CD14-positive monocyte (primary cell): ENCODE data around the gene ZXDC. TPM values are rescaled to one million over a fixed set of nuclear protein-coding genes. Genes with fewer than 3 reads are reported as not detected.

ENCODE experiments used
- DNase-seq, 3 donors: peaks; one replicate each; pipeline ENCODE4 v3.0.0-alpha.2; 2011 to 2022
- H2AFZ ChIP-seq: 2 replicates; pipeline ENCODE4 v1.6.0; 2012; ENCODE audit warnings: mild to moderate bottlenecking, low read depth, low read length, inconsistent platforms; ENCODE audit not compliant: insufficient read depth, poor library complexity, severe bottlenecking
- H3K27ac ChIP-seq, 2 donors: 1 replicate in 1 of 2; 2 replicates in 1 of 2; pipeline ENCODE4 v1.5.1; 2012 to 2013; ENCODE audit warnings: low read length in 2 of 2, control low read depth in 1 of 2, inconsistent platforms in 1 of 2, low read depth in 1 of 2, mild to moderate bottlenecking in 1 of 2
- H3K27me3 ChIP-seq, 2 donors: one replicate each; pipeline versions ENCODE4 v1.6.0 to v1.6.1; 2011 to 2013; ENCODE audit warnings: low read length in 2 of 2; ENCODE audit not compliant: control insufficient read depth in 2 of 2, insufficient read depth in 2 of 2
- H3K36me3 ChIP-seq, 2 donors: replicated peaks in 1 of 2; 1 replicate in 1 of 2; 2 replicates in 1 of 2; pipeline versions ENCODE4 v1.5.1 to v1.6.1; 2012 to 2013; ENCODE audit warnings: low read length in 2 of 2, control low read depth in 1 of 2, inconsistent platforms in 1 of 2, mild to moderate bottlenecking in 1 of 2; ENCODE audit not compliant: insufficient read depth in 2 of 2, control insufficient read depth in 1 of 2
- H3K4me1 ChIP-seq, 2 donors: 1 replicate in 1 of 2; 2 replicates in 1 of 2; pipeline versions ENCODE4 v1.5.1 to v1.6.1; 2012 to 2013; ENCODE audit warnings: low read length in 2 of 2, control low read depth in 1 of 2, inconsistent platforms in 1 of 2, mild to moderate bottlenecking in 1 of 2, moderate library complexity in 1 of 2; ENCODE audit not compliant: insufficient read depth in 2 of 2, control insufficient read depth in 1 of 2
- H3K4me2 ChIP-seq: replicated peaks from 2 replicates; pipeline ENCODE3; 2012; ENCODE audit warnings: low read length, moderate library complexity, mild to moderate bottlenecking; ENCODE audit not compliant: poor library complexity, severe bottlenecking; ENCODE audit errors: extremely low read depth
- H3K4me3 ChIP-seq, 3 experiments: fragments of 200-600 bp in 1 of 3; sonication (generic) in 1 of 3; replicated peaks in 1 of 3; 1 replicate in 2 of 3; 2 replicates in 1 of 3; pipeline ENCODE4 v1.5.1; 2011 to 2013; ENCODE audit warnings: low read length in 3 of 3, mild to moderate bottlenecking in 3 of 3, control low read depth in 2 of 3, low read depth in 2 of 3, inconsistent platforms in 1 of 3, moderate library complexity in 1 of 3
- H3K79me2 ChIP-seq: 2 replicates; pipeline ENCODE4 v1.6.0; 2012; ENCODE audit warnings: mild to moderate bottlenecking, control low read depth, inconsistent platforms, low read length, moderate library complexity; ENCODE audit not compliant: insufficient read depth
- H3K9ac ChIP-seq: 2 replicates; pipeline ENCODE4 v1.6.0; 2017; ENCODE audit warnings: low read length, mild to moderate bottlenecking; ENCODE audit not compliant: insufficient read depth, poor library complexity, severe bottlenecking
- H3K9me3 ChIP-seq, 2 donors: replicated peaks in 1 of 2; 1 replicate in 1 of 2; 2 replicates in 1 of 2; pipeline versions ENCODE4 v1.5.1 to v1.6.1; 2012 to 2013; ENCODE audit warnings: low read length in 2 of 2, control low read depth in 1 of 2; ENCODE audit not compliant: control insufficient read depth in 1 of 2, insufficient read depth in 1 of 2
- H4K20me1 ChIP-seq: 2 replicates; pipeline ENCODE4 v1.6.0; 2012; ENCODE audit warnings: mild to moderate bottlenecking, low read length, control low read depth, moderate library complexity; ENCODE audit not compliant: insufficient read depth
- H3K27ac Mint-ChIP-seq, 7 donors: one replicate each; pipeline ENCODE4 v1.8.0; 2020; ENCODE audit warnings: mild to moderate bottlenecking in 7 of 7, mixed read lengths in 7 of 7, moderate library complexity in 6 of 7, inconsistent platforms in 2 of 7
- H3K27me3 Mint-ChIP-seq, 3 donors: one replicate each; pipeline ENCODE4 v1.8.0; 2021 to 2022; ENCODE audit warnings: low read depth in 3 of 3, mild to moderate bottlenecking in 3 of 3, mixed read lengths in 3 of 3, moderate library complexity in 3 of 3, inconsistent platforms in 1 of 3
- H3K36me3 Mint-ChIP-seq, 2 donors: one replicate each; pipeline ENCODE4 v1.8.0; 2020; ENCODE audit warnings: mixed read lengths in 2 of 2, inconsistent platforms in 1 of 2, mild to moderate bottlenecking in 1 of 2
- H3K4me1 Mint-ChIP-seq: one replicate; pipeline ENCODE4 v1.8.0; 2020; ENCODE audit warnings: mild to moderate bottlenecking, mixed read lengths
- H3K4me3 Mint-ChIP-seq, 2 donors: one replicate each; pipeline ENCODE4 v1.8.0; 2020; ENCODE audit warnings: mild to moderate bottlenecking in 2 of 2, mixed read lengths in 2 of 2, moderate library complexity in 1 of 2
- H3K9me3 Mint-ChIP-seq, 7 donors: one replicate each; pipeline ENCODE4 v1.8.0; 2020 to 2022; ENCODE audit warnings: mixed read lengths in 7 of 7, mild to moderate bottlenecking in 6 of 7, moderate library complexity in 6 of 7, inconsistent platforms in 2 of 7
- WGBS: methylation state at CpG from one replicate; pipeline ENCODE4 v1.1.5; 2013; ENCODE audit warnings: missing lambda C conversion rate; ENCODE audit not compliant: insufficient coverage; 5-methylcytosine and 5-hydroxymethylcytosine counted together
- intact Hi-C, 2 donors: fragments of 100-400 bp; cut with micrococcal nuclease; formaldehyde crosslinking; loops; one replicate each; pipeline versions ENCODE4 v1.15.0 to v1.15.1; 2023
- polyA plus RNA-seq, 3 donors: library from polyadenylated mRNA; depleted of rRNA in 1 of 3; unstranded in 2 of 3; stranded (reverse) in 1 of 3; fragments of 300-500 nt in 2 of 3; fragments of >200 nt in 1 of 3; fragmentation: Illumina TruSeq in 2 of 3; gene quantifications; 1 replicate in 2 of 3; 2 replicates in 1 of 3; pipeline ENCODE4 v1.2.3, GENCODE V29; 2012 to 2021
- TF ChIP-seq, protein P1 (sequence below): fragments of 200-600 bp; IDR thresholded peaks from one replicate; pipeline ENCODE4 v1.8.0; 2022; ENCODE audit warnings: antibody characterized with exemption, mild to moderate bottlenecking

Gene ZXDC
- polyA plus RNA-seq, 3 donors, result 6.3 to 44.8 (median 9.7) TPM

DNA sequence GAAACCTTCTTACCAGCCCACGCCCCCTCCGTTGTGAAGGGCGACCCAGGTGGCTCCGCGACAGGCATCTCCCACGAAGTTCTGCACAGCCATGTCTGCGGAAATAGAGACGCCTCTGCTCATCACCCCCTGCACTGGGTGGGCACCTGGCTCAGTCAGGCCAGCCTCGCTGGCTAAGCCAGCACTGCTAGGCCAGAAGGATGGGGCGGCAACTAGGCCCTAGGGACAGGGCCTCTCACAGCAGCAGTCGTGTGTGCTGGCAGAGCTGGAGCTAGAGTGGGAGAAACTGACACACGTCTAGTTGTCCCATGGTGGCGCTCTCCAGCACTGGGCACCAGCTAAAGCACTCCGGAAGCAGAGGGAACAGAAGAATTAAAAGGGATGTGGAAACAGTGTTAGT lies 12.5 kb upstream of the ZXDC start:
- Histone ChIP-seq H3K4me2 (no peak overlapping the region), H3K27ac (no peak overlapping the region), H3K9ac (no peak overlapping the region), H3K27me3 (no peaks in the 10 kb centered on the region), H3K4me1 (peaks cover 14 to 15% of the 10 kb centered on the region in 2 donors), H3K79me2 (no peaks in the 10 kb centered on the region), H3K9me3 (no peaks in the 10 kb centered on the region), H2AFZ (no peak overlapping the region), H3K4me3 (no peak overlapping the region), H3K36me3 (no peaks in the 10 kb centered on the region), H4K20me1 (no peaks in the 10 kb centered on the region)
- H3K9me3 Mint-ChIP-seq, result no peaks in the 10 kb centered on the region
- H3K36me3 Mint-ChIP-seq, result no peaks in the 10 kb centered on the region
- H3K4me3 Mint-ChIP-seq, result no peak overlapping the region
- DNase-seq, result no peak
- TF ChIP-seq, protein P1, sequence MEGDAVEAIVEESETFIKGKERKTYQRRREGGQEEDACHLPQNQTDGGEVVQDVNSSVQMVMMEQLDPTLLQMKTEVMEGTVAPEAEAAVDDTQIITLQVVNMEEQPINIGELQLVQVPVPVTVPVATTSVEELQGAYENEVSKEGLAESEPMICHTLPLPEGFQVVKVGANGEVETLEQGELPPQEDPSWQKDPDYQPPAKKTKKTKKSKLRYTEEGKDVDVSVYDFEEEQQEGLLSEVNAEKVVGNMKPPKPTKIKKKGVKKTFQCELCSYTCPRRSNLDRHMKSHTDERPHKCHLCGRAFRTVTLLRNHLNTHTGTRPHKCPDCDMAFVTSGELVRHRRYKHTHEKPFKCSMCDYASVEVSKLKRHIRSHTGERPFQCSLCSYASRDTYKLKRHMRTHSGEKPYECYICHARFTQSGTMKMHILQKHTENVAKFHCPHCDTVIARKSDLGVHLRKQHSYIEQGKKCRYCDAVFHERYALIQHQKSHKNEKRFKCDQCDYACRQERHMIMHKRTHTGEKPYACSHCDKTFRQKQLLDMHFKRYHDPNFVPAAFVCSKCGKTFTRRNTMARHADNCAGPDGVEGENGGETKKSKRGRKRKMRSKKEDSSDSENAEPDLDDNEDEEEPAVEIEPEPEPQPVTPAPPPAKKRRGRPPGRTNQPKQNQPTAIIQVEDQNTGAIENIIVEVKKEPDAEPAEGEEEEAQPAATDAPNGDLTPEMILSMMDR, result no peak
- no peak overlapping the region for H3K27ac Mint-ChIP-seq
- H3K4me1 Mint-ChIP-seq, result peaks cover 20% of the 10 kb centered on the region
- intact Hi-C loops, result no loop called here
- 85% methylated on average over 11 of the region's 14 CpGs for WGBS
- H3K27me3 Mint-ChIP-seq, result peaks cover 3 to 7% (median 4%) of the 10 kb centered on the region in 3 donors

DNA sequence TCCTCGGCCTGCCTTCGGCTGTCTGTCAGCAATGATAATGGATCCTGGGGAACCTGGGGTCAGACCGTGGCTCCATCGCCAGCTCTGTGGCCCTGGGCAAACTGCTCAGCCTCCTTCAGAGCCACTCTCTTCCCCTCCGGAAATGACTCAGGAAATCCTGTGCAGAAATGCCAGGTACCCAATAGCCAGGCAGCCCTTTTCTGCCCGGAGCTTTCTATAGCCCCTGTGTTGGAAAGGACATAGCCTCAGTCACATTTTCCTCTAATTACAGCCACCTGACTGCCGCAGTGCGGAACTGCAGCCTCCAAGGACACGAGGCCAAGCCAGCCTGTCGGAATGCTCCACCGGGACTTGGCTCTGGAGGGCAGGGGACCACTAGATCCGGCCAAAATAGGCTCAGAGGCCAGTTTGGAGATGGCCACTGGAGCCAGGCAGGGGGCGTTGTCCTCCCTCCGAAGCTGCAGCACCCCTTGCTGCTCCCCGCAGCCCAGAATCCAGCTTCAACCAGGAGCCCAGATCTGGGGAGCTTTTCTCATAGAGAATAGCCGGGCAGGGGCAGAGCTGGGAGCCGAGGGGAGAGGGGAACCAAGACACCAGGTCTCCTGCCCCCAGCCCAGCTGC lies 11.6 kb upstream of the ZXDC start:
- no peaks in the 10 kb centered on the region for H3K9me3 ChIP-seq
- WGBS, result 37% methylated on average over 16 of the region's 17 CpGs
- Mint-ChIP-seq H3K27ac (peak overlapping the region in 1 of 7 donors; percentile 46), H3K27me3 (peaks cover 3 to 7% (median 4%) of the 10 kb centered on the region in 3 donors), H3K9me3 (no peaks in the 10 kb centered on the region), H3K4me1 (peaks cover 20% of the 10 kb centered on the region), H3K4me3 (peak overlapping the region in 1 of 2 donors; percentile 46), H3K36me3 (no peaks in the 10 kb centered on the region)
- H3K27ac ChIP-seq, result no peak overlapping the region
- peak overlapping the region; percentile 43 for H3K9ac ChIP-seq
- intact Hi-C loops, result no loop called here
- H3K4me1 ChIP-seq, result peaks cover 14 to 15% of the 10 kb centered on the region in 2 donors
- no peak overlapping the region for H3K4me2 ChIP-seq
- no peaks in the 10 kb centered on the region for H3K79me2 ChIP-seq
- TF ChIP-seq, protein P1, result peak; percentile 26
- H2AFZ ChIP-seq, result peak overlapping the region; percentile 35
- no peaks in the 10 kb centered on the region for H3K27me3 ChIP-seq
- no peaks in the 10 kb centered on the region for H4K20me1 ChIP-seq
- H3K36me3 ChIP-seq, result no peaks in the 10 kb centered on the region
- no peak overlapping the region for H3K4me3 ChIP-seq
- DNase-seq, result no peak
